SK-N-SH (cell line): ENCODE results near the gene ABCG1. TPM values are rescaled to one million over a fixed set of nuclear protein-coding genes. Genes with fewer than 3 reads are reported as not detected.

Source experiments
- CTCF ChIA-PET: fragments of 300-600, 350-600 bp; formaldehyde crosslinking; extraction: SDS; loops from one replicate; lab custom pipeline; 2021; lab: Yijun Ruan, JAX
- POLR2A ChIA-PET: fragments of 350-600 bp; sonication (Branson Sonifier 250); formaldehyde crosslinking; extraction: SDS; loops from one replicate; lab custom pipeline; 2020; ENCODE audit warnings: antibody characterized with exemption, inconsistent platforms; lab: Yijun Ruan, JAX
- DNase-seq: peaks from one replicate; pipeline ENCODE4 v3.0.0; 2012
- H2AFZ ChIP-seq: fragments of 200-600 bp; sonication (generic); 2 replicates; pipeline ENCODE4 v1.8.1; 2016; ENCODE audit warnings: antibody characterized with exemption, mild to moderate bottlenecking, low read depth
- H3F3A ChIP-seq: fragments of 200-600 bp; sonication (generic); replicated peaks from 2 replicates; pipeline ENCODE3; 2016; ENCODE audit warnings: antibody characterized with exemption, mild to moderate bottlenecking; ENCODE audit not compliant: insufficient read depth
- H3K27ac ChIP-seq, 2 experiments: fragments of 200-500 bp in 1 of 2; fragments of 200-600 bp in 1 of 2; sonication (Bioruptor generic) in 1 of 2; sonication (generic), shearing (Covaris generic) in 1 of 2; 2 replicates each; pipeline versions ENCODE4 v1.5.1 to v1.6.1; 2014 to 2016; ENCODE audit warnings: low read depth in 2 of 2, inconsistent platforms in 1 of 2, low read length in 1 of 2, mild to moderate bottlenecking in 1 of 2, mixed read lengths in 1 of 2
- H3K27me3 ChIP-seq: fragments of 200-600 bp; sonication (generic), shearing (Covaris generic); 2 replicates; pipeline ENCODE4 v1.6.1; 2016; ENCODE audit warnings: mixed run types; ENCODE audit not compliant: insufficient read depth
- H3K36me3 ChIP-seq, 2 experiments: fragments of 200-500 bp in 1 of 2; fragments of 200-600 bp in 1 of 2; sonication (Bioruptor generic) in 1 of 2; sonication (generic) in 1 of 2; replicated peaks in 1 of 2; 2 replicates each; pipeline versions ENCODE3 to v1.5.1; 2014 to 2016; ENCODE audit warnings: low read length in 1 of 2, mild to moderate bottlenecking in 1 of 2; ENCODE audit not compliant: insufficient read depth in 2 of 2, control insufficient read depth in 1 of 2
- H3K4me1 ChIP-seq, 2 experiments: fragments of 200-500 bp in 1 of 2; fragments of 200-600 bp in 1 of 2; sonication (Bioruptor generic) in 1 of 2; sonication (generic), shearing (Covaris generic) in 1 of 2; 2 replicates each; pipeline versions ENCODE4 v1.5.1 to v1.6.1; 2014 to 2016; ENCODE audit warnings: low read depth in 1 of 2, low read length in 1 of 2, mixed run types in 1 of 2; ENCODE audit not compliant: insufficient read depth in 2 of 2, control insufficient read depth in 1 of 2
- H3K4me2 ChIP-seq: fragments of 200-600 bp; sonication (generic), shearing (Covaris generic); 2 replicates; pipeline ENCODE4 v1.6.1; 2017; ENCODE audit warnings: mixed run types
- H3K4me3 ChIP-seq, 2 experiments: fragments of 200-500 bp in 1 of 2; fragments of 200-600 bp in 1 of 2; sonication (Bioruptor generic) in 1 of 2; sonication (generic), shearing (Covaris generic) in 1 of 2; 2 replicates each; pipeline versions ENCODE4 v1.5.1 to v1.8.1; 2014 to 2016; ENCODE audit warnings: low read depth in 2 of 2, inconsistent platforms in 1 of 2, low read length in 1 of 2, mild to moderate bottlenecking in 1 of 2, mixed read lengths in 1 of 2, moderate library complexity in 1 of 2
- H3K79me2 ChIP-seq: fragments of 200-600 bp; sonication (generic); 2 replicates; pipeline ENCODE4 v1.8.1; 2017; ENCODE audit warnings: mild to moderate bottlenecking; ENCODE audit not compliant: insufficient read depth
- H3K9ac ChIP-seq: fragments of 200-600 bp; sonication (generic); 2 replicates; pipeline ENCODE4 v1.6.1; 2017; ENCODE audit warnings: mixed run types
- H3K9me2 ChIP-seq: fragments of 200-600 bp; sonication (generic); 2 replicates; pipeline ENCODE4 v1.6.1; 2017; ENCODE audit warnings: mixed run types
- H3K9me3 ChIP-seq: fragments of 200-600 bp; sonication (generic); 2 replicates; pipeline ENCODE4 v1.6.1; 2017; ENCODE audit warnings: mixed run types, mild to moderate bottlenecking, moderate library complexity
- H4K20me1 ChIP-seq: fragments of 200-600 bp; sonication (generic); 2 replicates; pipeline ENCODE4 v1.6.1; 2017; ENCODE audit warnings: mild to moderate bottlenecking, mixed run types; ENCODE audit not compliant: insufficient read depth
- CHD2 ChIP-seq: fragments of 150-350 bp; IDR thresholded peaks from 2 replicates; pipeline ENCODE4 v1.6.1; 2018; ENCODE audit warnings: low read length; ENCODE audit not compliant: partially characterized antibody
- IRF3 ChIP-seq: fragments of 150-350 bp; IDR thresholded peaks from 2 replicates; pipeline ENCODE4 v1.6.1; 2016; ENCODE audit warnings: mild to moderate bottlenecking, low read depth, low read length
- MXI1 ChIP-seq: IDR thresholded peaks from 2 replicates; pipeline ENCODE4 v1.6.1; 2012; ENCODE audit warnings: mild to moderate bottlenecking, low read depth, low read length, improper control_type of control experiment
- NRF1 ChIP-seq: IDR thresholded peaks from 2 replicates; pipeline ENCODE4 v1.6.1; 2012; ENCODE audit warnings: low read depth, mild to moderate bottlenecking, low read length
- SMC3 ChIP-seq: IDR thresholded peaks from 2 replicates; pipeline ENCODE4 v1.6.1; 2012; ENCODE audit warnings: low read depth, low read length, improper control_type of control experiment
- TAF1 ChIP-seq: IDR thresholded peaks from 2 replicates; pipeline ENCODE4 v1.6.1; 2012; ENCODE audit warnings: low read depth, mild to moderate bottlenecking, low read length, moderate library complexity, borderline replicate concordance
- YY1 ChIP-seq: IDR thresholded peaks from 2 replicates; pipeline ENCODE4 v1.4.0; 2012; ENCODE audit warnings: low read depth, mild to moderate bottlenecking
- ZBTB33 ChIP-seq: IDR thresholded peaks from 2 replicates; pipeline ENCODE4 v1.4.0; 2012; ENCODE audit warnings: low read depth, borderline replicate concordance
- WGBS: methylation state at CpG from one replicate; pipeline ENCODE4 v1.1.6; 2017; ENCODE audit warnings: low lambda C conversion rate; 5-methylcytosine and 5-hydroxymethylcytosine counted together
- polyA plus RNA-seq, 3 experiments: library from polyadenylated mRNA; depleted of rRNA; stranded (reverse); fragments of >200 nt; gene quantifications; 2 replicates each; pipeline ENCODE4 v1.2.3, GENCODE V29; 2012
- TF ChIP-seq, protein P1 (sequence below): fragments of 150-350 bp; IDR thresholded peaks from 2 replicates; pipeline ENCODE4 v1.6.1; 2017; ENCODE audit warnings: antibody characterized with exemption, low read length, low read depth, borderline replicate concordance

The ABCG1 gene
- polyA plus RNA-seq, 1 of the 3 experiments (the other 2 are of a cell fraction), result 0.07 TPM

DNA sequence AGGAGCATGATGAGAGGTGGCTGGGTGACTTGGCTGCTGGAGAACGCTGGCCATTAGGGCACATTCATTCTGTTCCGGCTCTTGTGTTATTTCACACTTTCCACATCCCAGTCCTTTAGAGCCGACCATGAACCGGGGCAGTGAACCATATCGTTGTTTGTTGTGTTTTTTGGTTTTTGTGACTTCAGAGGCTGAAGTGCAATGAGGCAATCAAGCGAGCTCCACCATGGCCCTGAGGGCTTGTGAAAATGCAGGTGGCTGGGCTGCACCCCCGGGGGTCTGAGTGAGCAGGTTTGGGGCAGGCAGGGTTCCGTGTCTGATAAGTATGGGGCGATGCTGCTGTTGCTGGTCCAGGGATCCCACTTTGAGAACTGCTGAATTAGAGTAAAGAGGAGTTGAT, 23.7 kb downstream of the ABCG1 start:
- H3K4me2 ChIP-seq, result no peak overlapping the region
- no peaks in the 10 kb centered on the region for H3K9me2 ChIP-seq
- no peak overlapping the region for H3K4me3 ChIP-seq
- peaks cover 0 to 23% of the 10 kb centered on the region in 2 experiments; a peak in 2 of 4 replicates for H3K4me1 ChIP-seq
- H3K36me3 ChIP-seq, result no peaks in the 10 kb centered on the region
- H3K9ac ChIP-seq, result no peak overlapping the region
- CTCF ChIA-PET, result interaction anchor here (1.2 kb wide), 1 partner anchor 125 kb away, joined by 4 read pairs; no protein-coding TSS in a partner anchor
- no peaks in the 10 kb centered on the region for H3F3A ChIP-seq
- no peak overlapping the region for H3K27ac ChIP-seq
- no peaks in the 10 kb centered on the region for H3K9me3 ChIP-seq
- H3K79me2 ChIP-seq, result no peaks in the 10 kb centered on the region
- no peak for TF ChIP-seq CHD2
- TF ChIP-seq YY1, result no peak
- no peak for TF ChIP-seq SMC3
- TF ChIP-seq, protein P1, sequence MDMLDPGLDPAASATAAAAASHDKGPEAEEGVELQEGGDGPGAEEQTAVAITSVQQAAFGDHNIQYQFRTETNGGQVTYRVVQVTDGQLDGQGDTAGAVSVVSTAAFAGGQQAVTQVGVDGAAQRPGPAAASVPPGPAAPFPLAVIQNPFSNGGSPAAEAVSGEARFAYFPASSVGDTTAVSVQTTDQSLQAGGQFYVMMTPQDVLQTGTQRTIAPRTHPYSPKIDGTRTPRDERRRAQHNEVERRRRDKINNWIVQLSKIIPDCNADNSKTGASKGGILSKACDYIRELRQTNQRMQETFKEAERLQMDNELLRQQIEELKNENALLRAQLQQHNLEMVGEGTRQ, result no peak
- DNase-seq, result no peak
- POLR2A ChIA-PET, result no interaction called here
- no peaks in the 10 kb centered on the region for H4K20me1 ChIP-seq
- no peak overlapping the region for H2AFZ ChIP-seq
- WGBS, result 56% methylated on average over 9 of the region's 9 CpGs
- no peaks in the 10 kb centered on the region for H3K27me3 ChIP-seq

DNA sequence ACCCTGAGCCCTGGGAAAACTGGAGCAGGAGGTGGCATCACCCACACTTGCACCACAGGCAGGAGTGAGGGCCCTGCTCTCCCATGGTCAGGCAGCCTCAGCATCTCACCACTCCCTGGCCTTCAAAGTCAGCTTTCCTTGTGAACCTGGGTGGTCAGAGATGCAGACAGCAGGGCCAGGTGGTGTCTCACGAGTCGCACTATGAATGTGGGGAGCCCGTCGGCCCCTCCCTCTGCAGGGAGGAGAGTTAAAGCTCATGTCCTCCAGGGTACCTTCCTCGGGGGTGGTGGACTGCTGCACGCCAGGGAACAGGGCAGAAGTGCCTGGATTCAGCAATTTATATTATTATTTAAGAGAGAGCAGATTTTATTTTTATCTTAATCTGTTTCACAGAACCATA, 24.1 kb downstream of the ABCG1 start:
- Histone ChIP-seq H3K36me3 (no peaks in the 10 kb centered on the region), H3K27ac (no peak overlapping the region), H3K9me2 (no peaks in the 10 kb centered on the region), H3F3A (no peaks in the 10 kb centered on the region), H2AFZ (no peak overlapping the region), H3K9ac (no peak overlapping the region), H3K4me3 (no peak overlapping the region), H3K4me1 (peaks cover 0 to 23% of the 10 kb centered on the region in 2 experiments; a peak in 2 of 4 replicates), H4K20me1 (no peaks in the 10 kb centered on the region), H3K27me3 (no peaks in the 10 kb centered on the region), H3K4me2 (no peak overlapping the region), H3K79me2 (no peaks in the 10 kb centered on the region), H3K9me3 (no peaks in the 10 kb centered on the region)
- CTCF ChIA-PET, result interaction anchor here (1.2 kb wide), 1 partner anchor 126 kb away, joined by 4 read pairs; no protein-coding TSS in a partner anchor
- no peak for DNase-seq
- POLR2A ChIA-PET, result no interaction called here
- TF ChIP-seq TAF1, result no peak
- TF ChIP-seq NRF1, result no peak
- no peak for TF ChIP-seq IRF3
- TF ChIP-seq ZBTB33, result no peak
- TF ChIP-seq MXI1, result no peak
- WGBS, result 31% methylated on average over 6 of the region's 6 CpGs
